ENCODE measurements around the gene TRIM8.
A peak's percentile ranks its signal among the peaks of the same experiment; 100 is the strongest.

The TRIM8 gene

GRCh38 chr10:102633287-102633686 lies 11.0 kb upstream of the TRIM8 start:
- no peak for DNase-seq

GRCh38 chr10:102633848-102634247 lies 10.4 kb upstream of the TRIM8 start:
- DNase-seq, result no peak

GRCh38 chr10:102634686-102635085 lies 9.6 kb upstream of the TRIM8 start:
- no peak for DNase-seq

- no peak for DNase-seq
These were observed 8.9 kb upstream of the TRIM8 start for GRCh38 chr10:102635377-102635776.

- DNase-seq, result no peak
These were observed 4.7 kb upstream of the TRIM8 start for GRCh38 chr10:102639537-102639936.

GRCh38 chr10:102641402-102641801 lies 2.9 kb upstream of the TRIM8 start:
- peak; percentile 8 for DNase-seq

GRCh38 chr10:102641880-102642735 lies 2.2 kb upstream of the TRIM8 start:
- peak; percentile 96 for DNase-seq

GRCh38 chr10:102642736-102643335 lies 1.4 kb upstream of the TRIM8 start:
- peak; percentile 57 for DNase-seq

- DNase-seq, result peak; percentile 46
These were observed 778 bp upstream of the TRIM8 start for GRCh38 chr10:102643336-102644065.

- peak; percentile 85 for DNase-seq
These were observed 538 bp downstream of the TRIM8 start for GRCh38 chr10:102644646-102645387.

GRCh38 chr10:102645388-102645740 lies 1.1 kb downstream of the TRIM8 start:
- peak; percentile 29 for DNase-seq

- DNase-seq, result no peak
These were observed 1.7 kb downstream of the TRIM8 start for GRCh38 chr10:102645741-102646609.

GRCh38 chr10:102646610-102647442 lies 2.5 kb downstream of the TRIM8 start:
- no peak for DNase-seq

- no peak for DNase-seq
These were observed 3.4 kb downstream of the TRIM8 start for GRCh38 chr10:102647443-102648268.

GRCh38 chr10:102648269-102648888 lies 4.1 kb downstream of the TRIM8 start:
- DNase-seq, result no peak

- no peak for DNase-seq
These were observed 4.9 kb downstream of the TRIM8 start for GRCh38 chr10:102648889-102649796.

- DNase-seq, result no peak
These were observed 5.7 kb downstream of the TRIM8 start for GRCh38 chr10:102649797-102650654.
